Upper lobe of right lung (tissue), 1 donor: ENCODE measurements around the gene CTDP1. TPM values are rescaled to one million over a fixed set of nuclear protein-coding genes. Genes with fewer than 3 reads are reported as not detected.
A peak's percentile ranks its signal among the peaks of the same experiment; 100 is the strongest.
"Not testable (repeated sequence)": the region's sequence is repeated elsewhere in the genome, so short reads cannot be mapped to it uniquely, and the experiment has no call there.

Experiments
- ATAC-seq: fragments of 200-7000 bp; cut with Tn5 transposase; one replicate; pipeline ENCODE4 v1.9.1; 2020; ENCODE audit warnings: mild to moderate bottlenecking, moderate library complexity
- DNase-seq: peaks from one replicate; pipeline ENCODE4 v3.0.0-alpha.2; 2020
- H3K27ac ChIP-seq: fragments of 200-600 bp; one replicate; pipeline ENCODE4 v1.8.0; 2022
- H3K27me3 ChIP-seq: fragments of 200-600 bp; one replicate; pipeline ENCODE4 v1.8.0; 2022; ENCODE audit warnings: mild to moderate bottlenecking
- H3K36me3 ChIP-seq: fragments of 200-600 bp; one replicate; pipeline ENCODE4 v1.8.0; 2022
- H3K4me1 ChIP-seq: fragments of 200-600 bp; one replicate; pipeline ENCODE4 v1.8.0; 2022
- H3K4me3 ChIP-seq: fragments of 200-600 bp; one replicate; pipeline ENCODE4 v1.8.0; 2022; ENCODE audit warnings: mild to moderate bottlenecking
- H3K9me3 ChIP-seq: fragments of 200-600 bp; one replicate; pipeline ENCODE4 v1.8.0; 2022
- intact Hi-C: fragments of 100-400 bp; cut with DNase I; formaldehyde crosslinking; loops from one replicate; pipeline ENCODE4 v1.11.0; 2022
- total RNA-seq: library from RNA; stranded (reverse); fragmentation: NEBNext Ultra II Directional; extraction: Animal tissue kit (Norgen Biotek cat#: 25700); gene quantifications from one replicate; pipeline ENCODE4 v1.2.1, GENCODE V29; 2021
- TF ChIP-seq, protein P1 (sequence below): fragments of 200-600 bp; IDR thresholded peaks from one replicate; pipeline ENCODE4 v1.8.0; 2022; ENCODE audit warnings: antibody characterized with exemption
- donor health status: DM: no; HTN: yes; CAD: no; lungs with severe emphysema.

Gene CTDP1
- total RNA-seq, 1 donor from 2014 or later, result 23.0 TPM

GRCh38 chr18:79692056-79692455 lies 12.5 kb downstream of the CTDP1 start:
- Histone ChIP-seq H3K4me3 (no peak overlapping the region), H3K27ac (no peak overlapping the region), H3K9me3 (no peaks in the 10 kb centered on the region), H3K4me1 (no peaks in the 10 kb centered on the region), H3K36me3 (peaks cover 18% of the 10 kb centered on the region), H3K27me3 (no peaks in the 10 kb centered on the region)
- DNase-seq (no peak), ATAC-seq (no peak)
- TF ChIP-seq, protein P1, sequence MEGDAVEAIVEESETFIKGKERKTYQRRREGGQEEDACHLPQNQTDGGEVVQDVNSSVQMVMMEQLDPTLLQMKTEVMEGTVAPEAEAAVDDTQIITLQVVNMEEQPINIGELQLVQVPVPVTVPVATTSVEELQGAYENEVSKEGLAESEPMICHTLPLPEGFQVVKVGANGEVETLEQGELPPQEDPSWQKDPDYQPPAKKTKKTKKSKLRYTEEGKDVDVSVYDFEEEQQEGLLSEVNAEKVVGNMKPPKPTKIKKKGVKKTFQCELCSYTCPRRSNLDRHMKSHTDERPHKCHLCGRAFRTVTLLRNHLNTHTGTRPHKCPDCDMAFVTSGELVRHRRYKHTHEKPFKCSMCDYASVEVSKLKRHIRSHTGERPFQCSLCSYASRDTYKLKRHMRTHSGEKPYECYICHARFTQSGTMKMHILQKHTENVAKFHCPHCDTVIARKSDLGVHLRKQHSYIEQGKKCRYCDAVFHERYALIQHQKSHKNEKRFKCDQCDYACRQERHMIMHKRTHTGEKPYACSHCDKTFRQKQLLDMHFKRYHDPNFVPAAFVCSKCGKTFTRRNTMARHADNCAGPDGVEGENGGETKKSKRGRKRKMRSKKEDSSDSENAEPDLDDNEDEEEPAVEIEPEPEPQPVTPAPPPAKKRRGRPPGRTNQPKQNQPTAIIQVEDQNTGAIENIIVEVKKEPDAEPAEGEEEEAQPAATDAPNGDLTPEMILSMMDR, result no peak
- intact Hi-C loops, result no loop called here

GRCh38 chr18:79692886-79693285 lies 13.3 kb downstream of the CTDP1 start:
- H3K36me3 ChIP-seq, result peaks cover 26% of the 10 kb centered on the region
- DNase-seq (no peak), ATAC-seq (no peak)
- H3K27ac ChIP-seq, result no peak overlapping the region
- no peaks in the 10 kb centered on the region for H3K9me3 ChIP-seq
- no peak overlapping the region for H3K4me3 ChIP-seq
- H3K27me3 ChIP-seq, result no peaks in the 10 kb centered on the region
- TF ChIP-seq, protein P1, result no peak
- intact Hi-C loops, result no loop called here
- no peaks in the 10 kb centered on the region for H3K4me1 ChIP-seq

DNA sequence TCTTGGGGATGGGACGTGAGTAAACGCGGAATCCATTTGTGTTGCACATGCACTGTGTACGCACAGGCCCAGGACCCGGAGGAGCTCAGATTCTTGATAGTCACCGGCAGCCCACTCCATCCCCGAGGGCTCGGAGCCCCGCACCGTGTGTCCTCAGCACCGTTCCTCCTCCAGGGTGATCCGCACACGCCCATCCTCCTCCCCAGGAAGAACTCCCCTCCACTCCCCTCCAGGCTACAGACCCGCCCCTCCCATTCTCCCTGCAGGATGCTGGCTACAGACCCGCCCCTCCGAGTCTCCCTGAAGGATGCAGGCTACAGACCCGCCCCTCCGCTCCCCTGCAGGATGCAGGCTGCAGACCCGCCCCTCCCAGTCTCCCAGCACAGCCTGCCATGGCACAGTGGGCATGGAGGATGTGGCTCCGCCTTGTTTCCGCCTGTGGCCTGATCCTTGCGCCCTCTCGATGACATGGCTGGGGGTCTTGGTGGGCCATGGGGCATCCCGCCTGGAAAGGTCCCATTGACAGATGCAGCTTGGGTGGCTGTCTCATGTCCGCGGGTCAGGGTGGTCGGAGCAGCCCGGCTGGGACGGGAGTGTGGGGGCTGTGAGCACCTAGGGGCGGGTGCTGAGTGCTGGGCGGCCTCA lies 14.1 kb downstream of the CTDP1 start:
- TF ChIP-seq, protein P1, result no peak
- H3K4me1 ChIP-seq, result no peaks in the 10 kb centered on the region
- peaks cover 34% of the 10 kb centered on the region for H3K36me3 ChIP-seq
- H3K4me3 ChIP-seq, result no peak overlapping the region
- ATAC-seq, result peak; percentile 31
- H3K27me3 ChIP-seq, result no peaks in the 10 kb centered on the region
- intact Hi-C loops, result no loop called here
- H3K27ac ChIP-seq, result no peak overlapping the region
- H3K9me3 ChIP-seq, result no peaks in the 10 kb centered on the region
- DNase-seq, result no peak

GRCh38 chr18:79694206-79694894 lies 14.7 kb downstream of the CTDP1 start:
- peak; percentile 12 for ATAC-seq

DNA sequence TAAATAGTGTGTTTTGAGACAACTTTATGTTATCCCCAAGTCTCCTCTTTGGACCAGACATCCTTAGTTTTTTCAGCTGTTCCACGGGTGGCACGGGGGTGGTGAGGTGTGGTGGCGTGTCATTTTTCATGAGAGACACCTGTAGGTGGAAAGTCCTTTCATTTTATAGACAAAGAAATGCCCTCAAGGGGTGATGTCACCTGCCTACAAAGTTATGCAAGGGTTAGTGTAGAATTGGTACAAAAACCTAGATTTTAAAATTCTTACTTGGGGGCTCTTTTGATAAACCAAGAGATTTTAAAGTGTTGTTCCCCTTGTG lies 15.3 kb downstream of the CTDP1 start:
- Histone ChIP-seq H3K27me3 (no peaks in the 10 kb centered on the region), H3K9me3 (no peaks in the 10 kb centered on the region), H3K4me1 (no peaks in the 10 kb centered on the region), H3K27ac (no peak overlapping the region), H3K36me3 (peaks cover 46% of the 10 kb centered on the region), H3K4me3 (no peak overlapping the region)
- intact Hi-C loops, result no loop called here
- DNase-seq, result no peak
- no peak for ATAC-seq
- TF ChIP-seq, protein P1, result no peak

More at GRCh38 chr18:79694206-79694894, 14.7 kb downstream of the CTDP1 start:
- H3K27me3 ChIP-seq, H3K4me3 ChIP-seq, H3K4me1 ChIP-seq, H3K27ac ChIP-seq, H3K9me3 ChIP-seq, intact Hi-C loops, DNase-seq: not testable (repeated sequence)
- peaks cover 41% of the 10 kb centered on the region for H3K36me3 ChIP-seq

DNA sequence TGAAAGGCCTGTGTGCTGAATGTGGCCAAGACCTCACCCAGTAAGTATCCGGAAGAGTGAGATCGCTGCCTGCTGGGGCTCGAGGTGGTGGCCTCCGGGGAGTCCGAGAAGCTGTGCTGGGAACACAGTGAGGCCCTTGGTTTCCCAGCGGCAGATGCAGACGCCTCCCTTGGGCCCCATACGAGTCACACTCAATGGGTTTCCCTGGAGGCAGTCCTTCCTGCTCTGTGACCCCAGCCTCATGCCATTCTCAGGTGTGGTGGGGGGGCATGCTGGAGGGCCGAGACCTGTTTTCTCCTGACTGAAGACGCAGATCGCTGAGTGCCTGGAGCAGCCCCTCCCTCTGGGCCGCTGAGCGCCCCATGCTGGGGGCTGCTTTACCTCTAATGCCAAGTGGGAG lies 15.7 kb downstream of the CTDP1 start:
- TF ChIP-seq, protein P1, result no peak
- Histone ChIP-seq H3K36me3 (peaks cover 49% of the 10 kb centered on the region), H3K9me3 (no peaks in the 10 kb centered on the region), H3K4me1 (no peaks in the 10 kb centered on the region), H3K27ac (no peak overlapping the region), H3K4me3 (no peak overlapping the region), H3K27me3 (no peaks in the 10 kb centered on the region)
- ATAC-seq (no peak), DNase-seq (no peak)
- intact Hi-C loops, result no loop called here
